CD4-positive, CD25-positive, alpha-beta regulatory T cell (primary cell): Measurements from ENCODE around the gene RNF182. TPM values are rescaled to one million over a fixed set of nuclear protein-coding genes. Genes with fewer than 3 reads are reported as not detected.

Source experiments
- ATAC-seq, 2 donors: fragments of 150-1000 bp; cut with Tn5 transposase; one replicate each; pipeline ENCODE4 v1.10.0; 2021; ENCODE audit warnings: low read depth in 2 of 2, moderate number of reproducible peaks in 2 of 2, moderate library complexity in 1 of 2
- DNase-seq, 3 donors: peaks; one replicate each; pipeline versions ENCODE4 v3.0.0 to v3.0.0-alpha.2; 2012 to 2022; ENCODE audit warnings: mixed read lengths in 1 of 3
- H3K27ac ChIP-seq: one replicate; pipeline ENCODE4 v1.7.0; 2013; ENCODE audit warnings: mild to moderate bottlenecking, low read length; ENCODE audit not compliant: insufficient read depth, poor library complexity, severe bottlenecking
- H3K27me3 ChIP-seq: one replicate; pipeline ENCODE4 v1.7.0; 2013; ENCODE audit warnings: low read length; ENCODE audit not compliant: control insufficient read depth, insufficient read depth
- H3K36me3 ChIP-seq: one replicate; pipeline ENCODE4 v1.7.0; 2013; ENCODE audit warnings: mild to moderate bottlenecking, low read length, moderate library complexity; ENCODE audit not compliant: control insufficient read depth, insufficient read depth
- H3K4me1 ChIP-seq: 2 replicates; pipeline ENCODE4 v1.7.0; 2013; ENCODE audit warnings: mild to moderate bottlenecking, low read length; ENCODE audit not compliant: insufficient read depth, control insufficient read depth, poor library complexity, severe bottlenecking
- H3K4me3 ChIP-seq: one replicate; pipeline ENCODE4 v1.7.0; 2013; ENCODE audit warnings: low read depth, mild to moderate bottlenecking, low read length, moderate library complexity
- H3K9me3 ChIP-seq, 2 experiments: 1 replicate in 1 of 2; 2 replicates in 1 of 2; pipeline ENCODE4 v1.7.0; 2013; ENCODE audit warnings: low read length in 2 of 2, mild to moderate bottlenecking in 1 of 2, moderate library complexity in 1 of 2; ENCODE audit not compliant: control insufficient read depth in 2 of 2
- H3K27ac Mint-ChIP-seq, 3 donors: one replicate each; pipeline ENCODE4 v1.8.0; 2020 to 2022; ENCODE audit warnings: mild to moderate bottlenecking in 3 of 3, mixed read lengths in 3 of 3, moderate library complexity in 2 of 3
- H3K27me3 Mint-ChIP-seq: one replicate; pipeline ENCODE4 v1.8.0; 2022; ENCODE audit warnings: mild to moderate bottlenecking, mixed read lengths
- H3K36me3 Mint-ChIP-seq: one replicate; pipeline ENCODE4 v1.8.0; 2020; ENCODE audit warnings: mixed read lengths
- H3K4me1 Mint-ChIP-seq, 4 donors: one replicate each; pipeline ENCODE4 v1.8.0; 2020 to 2022; ENCODE audit warnings: mixed read lengths in 4 of 4, mild to moderate bottlenecking in 1 of 4
- H3K4me3 Mint-ChIP-seq, 4 donors: one replicate each; pipeline ENCODE4 v1.8.0; 2020 to 2022; ENCODE audit warnings: mild to moderate bottlenecking in 4 of 4, mixed read lengths in 4 of 4, moderate library complexity in 3 of 4
- H3K9me3 Mint-ChIP-seq, 7 donors: one replicate each; pipeline ENCODE4 v1.8.0; 2020 to 2022; ENCODE audit warnings: mixed read lengths in 7 of 7, mild to moderate bottlenecking in 3 of 7, moderate library complexity in 2 of 7
- polyA plus RNA-seq, 4 donors: library from polyadenylated mRNA; unstranded; fragments of 300-500 nt; fragmentation: Illumina TruSeq; gene quantifications; one replicate each; pipeline ENCODE4 v1.2.3, GENCODE V29; 2021
- total RNA-seq: library from RNA; stranded (reverse); gene quantifications from one replicate; pipeline ENCODE4 v1.2.3, GENCODE V29; 2022

Gene RNF182
- total and polyA plus RNA-seq, 5 donors from 2014 or later: not detected

DNA sequence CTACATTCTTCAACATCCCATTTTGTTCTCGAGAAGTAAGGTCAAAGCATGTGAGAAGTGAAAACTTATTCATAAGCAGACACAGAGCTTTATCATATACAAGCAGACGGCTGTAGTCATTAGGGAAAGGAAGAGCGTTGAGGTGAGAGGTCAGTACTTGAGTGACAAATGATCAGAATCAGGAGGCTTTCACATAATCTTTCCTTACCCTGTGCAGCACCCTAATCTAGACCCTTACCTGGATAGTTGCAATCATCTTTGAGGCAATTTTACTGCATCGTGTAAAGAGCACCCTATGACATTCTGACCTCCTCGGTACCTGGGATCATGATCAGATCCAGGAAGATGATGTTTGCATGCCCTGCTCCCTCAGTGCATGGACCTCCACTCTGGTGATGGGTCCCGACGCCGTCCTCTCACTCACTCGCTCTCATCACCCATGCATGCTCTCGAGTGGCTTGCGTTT lies 62.7 kb downstream of the RNF182 start:
- H3K4me3 Mint-ChIP-seq: no peak overlapping the region

DNA sequence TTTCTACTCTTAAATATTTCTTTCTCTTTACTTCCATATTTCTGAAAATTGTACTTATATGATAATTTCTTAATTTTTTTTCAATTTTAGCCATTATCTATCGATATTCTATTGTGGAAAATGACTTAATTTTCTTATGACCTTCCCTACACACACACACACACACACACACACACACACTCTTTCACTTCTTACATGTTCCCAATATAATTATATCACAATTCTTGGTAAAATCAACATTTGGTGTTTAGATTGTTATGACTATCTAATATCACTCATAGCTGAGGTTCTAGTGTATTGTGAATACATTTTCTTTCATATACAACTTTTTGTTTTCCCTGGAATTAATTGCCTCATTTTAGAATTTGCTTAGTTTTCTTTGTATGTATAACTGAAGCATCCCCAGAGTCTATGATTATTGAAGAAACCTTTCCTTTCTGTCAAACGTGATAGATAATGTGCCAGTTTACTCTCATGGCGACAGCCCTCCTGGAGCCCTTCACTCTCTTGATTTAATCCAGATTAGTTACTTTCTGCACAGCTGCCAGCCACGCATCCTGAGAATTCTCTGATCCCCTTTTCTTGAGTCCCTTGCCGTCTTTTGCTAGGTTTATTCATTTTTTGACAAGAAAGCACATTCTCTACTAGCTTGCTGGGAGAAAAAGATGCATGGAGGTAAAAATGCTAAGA lies 63.4 kb downstream of the RNF182 start:
- no peaks in the 10 kb centered on the region for H3K36me3 Mint-ChIP-seq
- H3K4me1 ChIP-seq: no peaks in the 10 kb centered on the region
- H3K27me3 ChIP-seq: peaks cover 10% of the 10 kb centered on the region
- no peak overlapping the region for H3K27ac Mint-ChIP-seq
- no peak for ATAC-seq
- H3K4me3 ChIP-seq: no peak overlapping the region
- H3K4me3 Mint-ChIP-seq: no peak overlapping the region
- H3K27ac ChIP-seq: no peak overlapping the region
- peaks cover 51% of the 10 kb centered on the region for H3K27me3 Mint-ChIP-seq
- no peaks in the 10 kb centered on the region for H3K4me1 Mint-ChIP-seq
- no peak for DNase-seq
- no peaks in the 10 kb centered on the region for H3K9me3 ChIP-seq
- H3K36me3 ChIP-seq: no peaks in the 10 kb centered on the region
- H3K9me3 Mint-ChIP-seq: peaks cover 0 to under 1% (median 0%) of the 10 kb centered on the region in 7 donors

More for the DNA sequence above, 62.7 kb downstream of the RNF182 start:
- Histone ChIP-seq H3K36me3 (no peaks in the 10 kb centered on the region), H3K27me3 (peaks cover 8% of the 10 kb centered on the region), H3K4me3 (no peak overlapping the region), H3K27ac (no peak overlapping the region), H3K9me3 (no peaks in the 10 kb centered on the region), H3K4me1 (no peaks in the 10 kb centered on the region)
- ATAC-seq: no peak
- Mint-ChIP-seq H3K27me3 (peaks cover 51% of the 10 kb centered on the region), H3K9me3 (no peaks in the 10 kb centered on the region), H3K27ac (no peak overlapping the region), H3K4me1 (no peaks in the 10 kb centered on the region), H3K36me3 (no peaks in the 10 kb centered on the region)
- no peak for DNase-seq

DNA sequence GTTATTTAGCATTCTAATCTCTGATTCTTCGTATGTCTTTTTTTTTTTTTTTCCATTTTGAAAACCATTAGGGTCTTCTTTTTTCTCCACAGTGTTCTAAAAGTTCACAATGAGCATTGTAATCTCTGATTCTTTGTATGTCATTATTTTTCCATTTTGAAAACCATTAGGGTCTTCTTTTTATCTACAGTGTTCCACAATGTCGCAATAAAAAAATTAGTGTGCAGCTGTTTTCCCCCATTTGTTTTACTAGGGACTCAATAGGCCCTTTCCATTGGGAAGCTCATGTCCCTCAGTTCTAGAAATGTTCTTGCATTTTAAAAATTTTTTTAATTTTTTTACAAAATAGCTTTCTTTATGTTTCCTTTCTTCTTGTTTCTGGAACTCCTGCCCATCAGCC lies 64.2 kb downstream of the RNF182 start:
- no peaks in the 10 kb centered on the region for H3K36me3 Mint-ChIP-seq
- no peaks in the 10 kb centered on the region for H3K9me3 ChIP-seq
- no peak overlapping the region for H3K4me3 Mint-ChIP-seq
- no peak overlapping the region for H3K27ac ChIP-seq
- DNase-seq (no peak), ATAC-seq (no peak)
- peaks cover 13% of the 10 kb centered on the region for H3K27me3 ChIP-seq
- H3K4me3 ChIP-seq: no peak overlapping the region
- H3K4me1 Mint-ChIP-seq: no peaks in the 10 kb centered on the region
- no peak overlapping the region for H3K27ac Mint-ChIP-seq
- no peaks in the 10 kb centered on the region for H3K36me3 ChIP-seq
- peaks cover 0 to 3% (median 0%) of the 10 kb centered on the region in 7 donors for H3K9me3 Mint-ChIP-seq
- H3K4me1 ChIP-seq: no peaks in the 10 kb centered on the region
- H3K27me3 Mint-ChIP-seq: peaks cover 51% of the 10 kb centered on the region

DNA sequence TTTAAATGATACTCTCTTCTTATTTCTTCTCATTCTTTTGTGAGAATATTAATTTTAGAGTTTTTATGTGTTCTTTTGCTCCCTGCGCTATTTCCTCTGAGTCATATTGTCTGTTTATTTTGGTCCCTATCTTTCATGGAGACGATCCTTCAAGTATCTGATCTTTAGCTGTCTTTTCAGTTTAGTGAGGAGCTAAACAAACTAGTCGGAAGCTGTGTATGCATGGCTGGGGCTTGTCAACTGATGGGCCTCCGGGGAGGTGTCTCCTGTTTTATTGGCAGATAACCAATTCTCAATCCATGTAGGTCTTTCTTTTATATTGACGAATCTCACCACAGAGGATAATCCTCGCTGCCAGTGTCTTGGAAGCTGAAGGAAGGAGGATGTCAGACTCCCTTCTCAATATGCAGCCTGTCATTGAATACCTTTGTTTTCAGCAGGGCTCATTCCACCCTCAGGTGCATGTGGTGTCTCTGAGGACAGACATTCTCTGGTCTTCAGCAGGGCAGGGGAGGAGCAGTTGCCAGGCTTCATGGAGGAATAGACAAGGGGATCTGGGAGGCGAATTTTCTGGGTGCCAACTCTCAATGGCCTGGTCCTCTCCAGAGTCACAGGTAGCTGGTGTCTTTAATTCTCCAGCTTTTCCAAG lies 64.9 kb downstream of the RNF182 start:
- Mint-ChIP-seq H3K4me1 (no peaks in the 10 kb centered on the region), H3K9me3 (peaks cover 0 to 4% (median 0%) of the 10 kb centered on the region in 7 donors), H3K27ac (no peak overlapping the region), H3K27me3 (peaks cover 53% of the 10 kb centered on the region), H3K36me3 (no peaks in the 10 kb centered on the region), H3K4me3 (no peak overlapping the region)
- Histone ChIP-seq H3K9me3 (no peaks in the 10 kb centered on the region), H3K27me3 (peaks cover 15% of the 10 kb centered on the region), H3K4me1 (no peaks in the 10 kb centered on the region), H3K36me3 (no peaks in the 10 kb centered on the region), H3K27ac (no peak overlapping the region), H3K4me3 (no peak overlapping the region)
- DNase-seq: no peak
- no peak for ATAC-seq

DNA sequence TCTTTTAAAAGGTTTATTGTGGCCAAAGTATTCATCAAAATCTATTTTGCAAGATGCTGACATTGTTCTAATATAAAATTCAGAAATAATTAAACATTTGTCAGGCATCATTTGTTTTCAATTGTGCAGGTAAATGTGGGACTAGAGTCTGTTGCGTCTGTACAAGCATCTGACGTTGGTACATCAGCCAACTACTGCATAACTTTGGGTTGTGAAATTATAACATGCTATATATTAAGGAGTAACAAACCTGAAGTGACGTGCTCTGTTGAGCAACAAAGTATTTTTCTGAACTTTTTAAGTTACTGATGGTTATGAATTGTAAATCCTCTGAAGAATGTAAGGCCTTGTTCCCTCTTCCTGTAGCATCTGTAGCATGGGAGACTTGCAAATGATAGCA lies 66.0 kb downstream of the RNF182 start:
- DNase-seq (no peak), ATAC-seq (no peak)
- H3K27ac Mint-ChIP-seq: no peak overlapping the region
- H3K27me3 Mint-ChIP-seq: peaks cover 55% of the 10 kb centered on the region
- no peaks in the 10 kb centered on the region for H3K36me3 Mint-ChIP-seq
- Histone ChIP-seq H3K27ac (no peak overlapping the region), H3K4me3 (no peak overlapping the region), H3K9me3 (no peaks in the 10 kb centered on the region), H3K4me1 (no peaks in the 10 kb centered on the region), H3K36me3 (no peaks in the 10 kb centered on the region), H3K27me3 (peaks cover 15% of the 10 kb centered on the region)
- H3K9me3 Mint-ChIP-seq: peaks cover 0 to 4% (median 0%) of the 10 kb centered on the region in 7 donors
- no peaks in the 10 kb centered on the region for H3K4me1 Mint-ChIP-seq
- no peak overlapping the region for H3K4me3 Mint-ChIP-seq

DNA sequence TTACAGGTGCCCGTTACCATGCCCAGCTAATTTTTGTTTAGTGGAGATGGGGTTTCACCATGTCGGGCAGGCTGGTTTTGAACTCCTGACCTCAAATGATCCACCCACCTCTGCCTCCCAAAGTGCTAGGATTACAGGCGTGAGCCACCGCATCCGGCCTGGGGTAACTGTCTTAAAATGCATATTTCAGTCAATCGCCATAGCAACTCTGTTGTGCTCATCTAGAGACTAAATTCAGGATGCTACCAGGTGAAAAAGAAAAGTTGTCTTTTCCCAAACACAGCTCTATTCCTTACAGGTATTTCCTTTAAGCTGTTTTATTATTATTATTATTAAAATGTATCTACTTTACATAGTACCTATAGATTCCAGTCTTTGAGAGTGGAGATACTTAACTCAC lies 66.6 kb downstream of the RNF182 start:
- H3K27me3 ChIP-seq: peaks cover 11% of the 10 kb centered on the region
- peaks cover 0 to 4% (median 0%) of the 10 kb centered on the region in 7 donors for H3K9me3 Mint-ChIP-seq
- H3K4me3 ChIP-seq: no peak overlapping the region
- no peaks in the 10 kb centered on the region for H3K36me3 ChIP-seq
- H3K27me3 Mint-ChIP-seq: peaks cover 52% of the 10 kb centered on the region
- no peaks in the 10 kb centered on the region for H3K9me3 ChIP-seq
- H3K27ac Mint-ChIP-seq: no peak overlapping the region
- DNase-seq (no peak), ATAC-seq (no peak)
- H3K4me1 Mint-ChIP-seq: no peaks in the 10 kb centered on the region
- no peaks in the 10 kb centered on the region for H3K4me1 ChIP-seq
- no peak overlapping the region for H3K4me3 Mint-ChIP-seq
- H3K27ac ChIP-seq: no peak overlapping the region
- no peaks in the 10 kb centered on the region for H3K36me3 Mint-ChIP-seq

DNA sequence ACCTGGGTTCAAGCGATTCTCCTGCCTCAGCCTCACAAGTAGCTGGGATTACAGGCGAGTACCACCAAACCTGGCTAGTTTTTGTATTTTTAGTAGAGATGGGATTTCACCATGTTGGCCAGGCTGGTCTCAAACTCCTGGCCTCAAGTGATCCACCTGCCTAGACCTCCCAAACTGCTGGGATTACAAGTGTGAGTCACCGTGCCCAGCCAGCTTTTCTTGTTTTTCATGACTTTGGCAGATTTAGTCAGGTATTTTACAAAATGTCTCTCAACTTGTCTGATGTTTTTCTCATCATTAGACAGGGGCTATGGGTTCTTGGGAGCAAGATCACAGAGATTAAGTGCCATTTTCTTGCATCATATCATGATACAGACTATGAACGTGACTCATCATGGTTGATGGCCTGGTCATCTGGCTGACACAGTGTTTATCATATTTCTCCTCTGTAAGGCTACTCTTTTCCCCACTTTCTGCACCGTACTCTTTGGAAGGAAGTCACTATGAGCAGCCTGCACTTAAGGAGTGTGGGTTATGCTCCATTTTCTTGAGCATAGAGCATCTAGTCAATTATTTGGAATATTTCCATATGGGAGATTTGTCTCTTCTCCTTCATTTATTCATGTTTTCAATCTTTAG lies 67.8 kb downstream of the RNF182 start:
- Mint-ChIP-seq H3K4me1 (no peaks in the 10 kb centered on the region), H3K36me3 (no peaks in the 10 kb centered on the region), H3K9me3 (peaks cover 0 to 4% (median 0%) of the 10 kb centered on the region in 7 donors), H3K4me3 (no peak overlapping the region), H3K27me3 (peaks cover 50% of the 10 kb centered on the region), H3K27ac (no peak overlapping the region)
- H3K4me3 ChIP-seq: no peak overlapping the region
- no peak overlapping the region for H3K27ac ChIP-seq
- H3K27me3 ChIP-seq: peaks cover 10% of the 10 kb centered on the region
- no peaks in the 10 kb centered on the region for H3K4me1 ChIP-seq
- no peak for ATAC-seq
- H3K36me3 ChIP-seq: no peaks in the 10 kb centered on the region
- no peak for DNase-seq
- no peaks in the 10 kb centered on the region for H3K9me3 ChIP-seq
